A172 (cell line): ENCODE results near the gene RBM19. TPM values are rescaled to one million over a fixed set of nuclear protein-coding genes. Genes with fewer than 3 reads are reported as not detected.
"Not testable (repeated sequence)": the region's sequence is repeated elsewhere in the genome, so short reads cannot be mapped to it uniquely, and the experiment has no call there.

Experiments used
- DNase-seq: peaks from one replicate; pipeline ENCODE4 v3.0.0-alpha.2; 2015; ENCODE audit warnings: low spot score
- total RNA-seq: library from RNA; depleted of rRNA; stranded (reverse); fragments of >200 nt; shearing (Covaris generic); gene quantifications from 2 replicates; pipeline ENCODE4 v1.2.3, GENCODE V29; 2014

The RBM19 gene
- total RNA-seq, 1 experiment from 2014 or later = 15.1 TPM

DNA sequence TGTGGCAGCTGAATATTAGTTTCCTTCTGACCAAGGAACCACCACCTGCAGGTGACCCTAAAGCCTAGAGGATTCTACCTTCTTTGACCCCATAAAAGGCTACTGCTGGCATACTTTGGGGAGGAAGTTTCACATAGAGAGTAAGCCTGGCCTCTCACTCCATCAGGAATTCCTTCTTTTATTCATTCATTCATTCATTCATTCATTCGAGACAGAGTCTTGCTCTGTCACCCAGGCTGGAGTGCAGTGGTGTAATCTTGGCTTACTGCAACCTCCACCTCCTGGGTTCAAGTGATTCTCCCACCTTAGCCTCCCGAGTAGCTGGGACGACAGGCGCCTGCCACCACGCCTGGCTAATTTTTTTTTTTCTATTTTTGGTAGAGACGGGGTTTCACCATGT lies 64.8 kb downstream of the RBM19 start:
- DNase-seq = not testable (repeated sequence)

DNA sequence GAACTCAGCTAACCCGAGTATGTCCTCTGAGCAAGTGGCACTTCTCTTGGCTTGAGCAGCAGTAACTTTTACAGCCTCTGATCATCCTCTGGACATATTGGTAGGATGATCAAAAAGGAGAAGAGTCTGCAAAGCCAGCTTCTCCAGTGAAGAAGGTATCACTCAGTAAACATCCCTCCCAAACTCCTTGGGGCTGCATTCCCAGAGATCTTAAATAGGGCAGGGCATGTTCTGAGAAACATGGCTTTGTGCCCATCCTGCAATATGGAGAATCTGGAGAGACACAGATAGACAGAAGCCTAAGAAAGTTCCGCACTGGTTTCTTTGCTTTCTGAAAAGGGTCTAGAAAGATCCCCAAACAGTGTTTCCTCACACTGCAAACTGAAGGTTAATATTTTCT lies 65.4 kb downstream of the RBM19 start:
- no peak for DNase-seq

DNA sequence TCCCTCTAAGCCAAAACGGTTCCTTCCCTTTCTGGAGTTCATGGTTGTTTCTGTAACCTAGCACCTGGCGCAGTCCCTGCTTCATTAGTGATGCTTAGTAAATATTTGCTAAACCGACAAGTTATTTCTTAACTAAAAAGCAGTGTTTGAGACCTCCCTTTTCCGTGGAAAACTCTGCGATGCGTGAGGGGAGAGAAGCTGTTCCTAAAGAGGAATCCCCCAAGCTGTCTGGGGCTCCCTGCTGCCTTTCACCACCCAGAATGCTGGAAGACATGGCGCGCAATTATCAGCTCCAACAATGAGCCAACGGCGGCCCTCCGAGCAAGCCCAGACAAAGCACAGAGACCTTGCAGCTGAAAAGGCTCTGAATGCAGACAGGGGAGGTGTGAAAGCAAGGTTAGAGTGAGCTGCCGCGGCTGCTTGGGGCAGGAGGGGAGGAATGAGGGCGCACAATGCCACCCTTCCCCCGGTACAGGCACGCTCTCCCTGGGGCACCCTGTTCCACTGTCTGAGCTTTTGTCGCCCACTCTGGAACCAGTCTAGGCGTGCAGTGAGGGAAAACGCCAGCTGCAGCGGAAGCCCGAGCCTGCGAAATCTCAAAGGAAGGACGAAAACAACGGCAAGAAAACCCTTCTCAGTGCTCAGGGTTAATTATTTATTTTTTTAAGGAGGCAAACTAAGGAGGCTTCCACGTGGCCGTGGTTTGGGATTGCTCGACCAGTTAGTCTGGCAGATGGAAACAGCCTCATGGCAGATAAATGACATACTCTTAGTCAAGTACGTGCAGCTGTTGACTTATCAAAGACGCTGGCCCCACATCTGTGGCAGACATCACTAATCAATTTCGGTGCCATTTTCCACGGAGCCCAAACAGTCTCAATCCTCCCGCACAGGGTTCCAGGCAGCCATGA lies 66.3 kb downstream of the RBM19 start:
- DNase-seq = no peak

DNA sequence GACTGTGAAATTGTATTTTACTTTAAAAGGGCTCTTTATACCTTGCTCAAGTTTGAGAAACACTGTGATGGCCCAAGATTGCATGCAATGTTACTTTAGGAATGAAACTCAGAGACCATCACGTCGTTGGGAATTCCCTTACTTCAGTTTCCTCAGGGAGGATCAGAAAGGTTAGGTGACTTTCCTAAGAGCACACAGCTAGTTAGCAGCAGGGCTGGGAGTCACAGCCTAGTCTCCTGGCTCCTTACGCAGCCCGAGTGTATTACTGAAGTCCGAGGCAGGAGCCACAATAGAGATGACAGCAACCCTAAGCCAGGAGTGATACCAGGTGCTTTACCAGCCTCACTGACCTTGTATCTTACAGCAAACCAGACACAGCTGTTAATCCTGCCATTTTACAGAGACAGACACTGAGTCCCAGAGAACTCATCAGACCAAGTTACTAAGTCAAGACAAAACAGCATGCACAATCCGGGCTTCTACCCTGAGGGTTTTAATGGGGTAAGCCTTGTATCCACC lies 67.0 kb downstream of the RBM19 start:
- no peak for DNase-seq

DNA sequence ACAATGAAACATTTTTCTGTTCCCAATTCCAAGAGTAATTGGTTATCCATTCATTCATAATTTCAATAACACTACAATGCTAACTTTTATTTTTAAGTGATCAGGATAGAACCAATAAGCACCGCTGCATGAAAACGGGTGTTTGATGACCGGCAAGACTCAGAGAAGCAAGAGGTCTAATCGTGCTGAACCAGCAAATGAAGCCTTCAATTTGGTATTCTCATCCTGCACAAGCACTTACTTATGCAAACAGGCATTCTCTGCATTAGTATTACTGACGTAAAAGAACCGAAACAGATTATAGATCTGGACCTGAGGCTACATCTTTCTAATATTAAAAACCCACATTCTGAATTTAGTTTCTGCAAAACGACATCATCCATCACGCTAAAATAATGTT lies 67.7 kb downstream of the RBM19 start:
- DNase-seq = no peak

DNA sequence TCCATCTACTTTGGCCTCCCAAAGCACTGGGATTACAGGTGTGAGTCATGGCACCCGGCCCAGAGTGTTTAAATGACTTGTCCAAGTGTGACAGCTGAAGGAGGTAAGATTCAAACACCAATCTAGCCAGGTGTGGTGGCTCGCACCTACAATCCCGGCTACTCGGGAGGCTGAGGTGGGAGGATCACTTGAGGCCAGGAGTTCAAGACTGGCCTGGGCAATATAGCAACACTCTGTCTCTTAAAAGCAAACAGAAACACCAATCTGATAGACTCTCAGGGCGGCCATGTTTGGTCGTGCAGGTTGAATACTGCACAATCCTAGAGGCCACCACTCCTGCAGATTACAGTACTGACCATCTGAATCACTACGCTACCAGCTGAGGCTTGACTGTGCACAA lies 68.7 kb downstream of the RBM19 start:
- DNase-seq = no peak

DNA sequence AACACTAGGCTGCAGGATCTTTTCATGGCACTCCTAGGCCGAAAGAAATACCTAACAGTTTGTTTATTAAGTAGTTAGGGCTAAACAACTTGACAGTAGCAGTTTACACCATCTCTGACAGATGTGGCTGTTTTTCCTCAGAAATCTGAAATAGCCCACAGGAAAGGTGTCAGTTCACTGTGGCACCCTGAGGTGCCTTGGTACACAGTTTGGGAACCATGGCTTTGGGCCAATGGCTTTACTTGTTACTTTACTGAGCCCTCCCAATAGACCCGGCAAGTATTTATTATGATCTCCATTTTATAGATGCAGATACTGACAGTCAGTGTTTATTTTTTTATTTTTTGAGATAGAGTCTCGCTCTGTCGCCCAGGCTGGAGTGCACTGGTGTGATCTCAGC lies 69.3 kb downstream of the RBM19 start:
- no peak for DNase-seq

DNA sequence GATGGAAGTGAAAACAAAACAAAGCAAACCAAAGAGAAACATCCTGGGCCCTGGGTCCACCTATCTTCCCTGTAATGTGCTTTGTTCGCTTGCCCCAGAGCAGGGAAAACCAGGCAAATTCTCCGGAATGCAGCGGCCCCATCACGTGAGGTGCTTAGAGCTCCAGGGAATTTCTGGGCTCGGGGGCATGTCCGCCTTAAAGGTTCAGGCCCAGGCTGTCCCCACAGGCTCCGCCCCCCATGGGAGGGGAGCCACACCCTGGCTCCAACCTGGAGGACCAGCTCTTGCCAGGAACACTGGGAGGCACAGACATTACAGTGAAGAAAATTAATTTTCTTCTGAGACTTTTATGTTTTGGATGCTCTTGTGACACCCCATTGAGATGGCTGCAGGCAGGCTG lies 69.9 kb downstream of the RBM19 start:
- no peak for DNase-seq

DNA sequence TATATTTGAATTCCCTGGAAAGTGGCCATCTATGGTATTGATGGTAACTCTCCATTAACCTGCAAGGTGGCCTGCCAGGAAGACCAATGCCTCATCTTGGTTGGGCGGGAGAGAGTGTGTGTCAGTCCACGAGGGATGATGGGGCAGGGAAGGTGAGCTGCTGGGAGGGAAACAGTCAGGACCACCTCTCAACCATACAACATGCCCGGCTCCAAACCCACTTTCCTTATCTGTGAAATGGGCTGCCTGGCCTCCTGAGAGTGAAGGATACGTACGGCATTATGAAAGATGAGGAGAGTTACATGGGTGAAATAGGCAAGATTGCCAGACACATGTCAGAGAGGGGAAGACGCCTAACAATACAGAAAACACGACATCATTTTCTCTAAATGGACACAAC lies 70.9 kb downstream of the RBM19 start:
- DNase-seq = no peak

DNA sequence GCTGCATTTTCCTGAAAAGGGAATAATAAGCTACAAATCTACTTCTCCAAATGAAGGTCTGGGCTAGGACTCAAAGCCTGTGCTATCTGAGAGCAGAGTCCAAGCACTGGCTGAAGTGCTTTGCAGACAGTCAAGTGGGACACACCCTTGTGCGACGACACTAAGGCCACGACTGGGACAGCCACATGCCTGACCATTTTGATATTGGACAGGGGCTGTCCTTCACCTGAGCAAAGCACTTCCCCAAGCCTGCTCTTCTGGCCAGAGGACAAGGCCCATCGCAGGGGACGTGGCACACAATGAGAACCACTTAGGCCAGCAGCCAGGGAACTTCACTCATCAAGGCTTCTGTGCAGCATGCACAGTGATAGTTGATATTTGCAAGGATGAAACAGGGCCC lies 71.4 kb downstream of the RBM19 start:
- no peak for DNase-seq

DNA sequence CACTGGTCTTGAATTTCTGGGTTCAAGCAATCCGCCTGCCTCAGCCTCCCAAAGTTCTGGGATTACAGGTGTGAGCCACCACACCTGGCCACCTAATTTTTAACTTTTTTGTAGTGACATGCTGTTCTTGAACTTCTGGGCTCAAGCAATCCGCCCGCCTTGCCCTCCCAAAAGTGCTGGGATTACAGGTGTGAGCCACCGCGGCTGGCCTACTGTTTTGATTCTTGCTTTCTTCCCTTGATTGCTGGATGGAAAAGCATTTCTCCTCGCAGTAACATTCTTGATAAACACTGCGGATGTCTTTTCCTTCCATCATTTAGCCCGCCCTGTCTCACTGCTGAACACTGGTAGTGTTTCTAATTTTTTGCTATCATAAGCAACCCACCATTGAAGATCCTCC lies 72.9 kb downstream of the RBM19 start:
- no peak for DNase-seq

DNA sequence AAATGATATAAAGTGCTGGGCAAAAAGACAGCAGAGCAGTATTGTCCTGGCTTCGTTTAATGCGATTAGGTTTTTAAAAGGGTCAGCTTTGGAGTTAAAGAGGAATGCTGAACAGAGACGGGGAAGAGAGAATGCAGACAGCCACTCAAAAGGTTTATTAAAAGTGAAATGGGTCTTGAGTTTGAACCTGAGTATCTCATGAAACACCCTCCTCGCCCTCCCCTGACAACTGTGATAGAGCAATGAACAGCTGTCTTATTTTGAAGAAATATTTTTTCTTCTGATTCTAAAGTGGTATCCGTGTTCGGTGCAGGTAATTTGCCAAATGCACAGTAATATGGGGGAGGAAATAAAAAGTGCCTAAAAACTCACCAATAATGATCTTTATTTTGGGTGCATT lies 73.6 kb downstream of the RBM19 start:
- no peak for DNase-seq

DNA sequence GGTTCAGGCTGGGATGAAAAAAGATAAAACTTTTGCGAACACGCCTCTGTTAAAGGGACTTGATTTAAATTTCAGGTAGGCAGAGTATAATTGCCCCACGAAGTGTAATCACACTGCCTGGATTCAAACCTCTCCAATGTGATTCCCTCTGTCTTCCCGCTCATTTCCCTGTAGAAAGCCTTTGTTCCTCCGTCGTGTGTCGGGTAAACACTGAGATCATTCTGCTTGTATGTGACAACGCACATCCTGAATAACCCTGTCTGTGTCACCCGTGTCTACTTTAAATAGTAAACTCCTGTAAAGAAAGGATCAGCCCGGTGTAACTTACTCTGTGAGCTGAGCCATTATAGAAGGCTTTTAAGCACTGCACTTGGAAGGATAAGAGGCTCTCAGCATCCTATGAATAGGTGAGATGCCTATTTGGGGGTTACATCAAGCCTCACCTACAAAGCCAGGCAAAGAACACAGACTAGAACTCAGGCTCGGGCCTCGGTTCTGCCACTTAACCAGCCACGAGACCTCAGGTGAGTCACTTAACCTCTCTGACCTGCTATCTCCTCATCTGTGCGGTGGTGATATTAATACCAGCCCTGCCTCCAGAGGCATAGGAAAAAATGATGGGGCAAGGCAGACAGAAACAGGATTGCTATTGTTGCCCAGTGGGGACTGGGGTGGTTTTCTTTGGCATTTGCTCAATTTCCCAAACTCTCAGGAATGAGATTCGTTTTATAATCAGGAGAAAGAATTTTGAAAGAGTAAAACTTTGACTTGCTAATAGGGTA lies 74.2 kb downstream of the RBM19 start:
- DNase-seq = peak; percentile 51

DNA sequence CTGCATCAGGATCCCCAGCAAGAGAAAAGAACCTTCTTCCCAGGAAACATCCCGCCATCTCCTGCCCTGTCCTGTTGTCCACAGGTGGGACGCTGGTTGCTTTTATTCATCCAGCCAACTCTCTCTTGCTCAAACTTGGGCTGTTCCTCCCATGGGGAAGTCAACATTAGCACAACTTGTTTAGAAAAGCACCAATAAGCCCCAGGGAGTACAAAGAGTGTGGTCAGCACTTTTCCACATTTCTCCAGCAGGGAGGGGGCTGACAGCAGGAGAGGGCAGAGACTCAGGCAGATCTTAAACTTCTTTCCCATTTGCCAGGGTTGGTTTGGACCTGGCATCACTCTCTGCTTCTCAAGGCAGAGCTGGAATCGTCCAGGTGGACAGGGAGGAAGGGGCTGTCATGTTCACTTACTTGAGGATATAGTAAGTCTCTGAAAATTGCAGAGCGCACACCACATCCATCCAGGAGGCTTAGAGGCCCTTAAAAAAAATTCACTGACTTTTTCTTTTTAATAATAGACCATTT lies 74.9 kb downstream of the RBM19 start:
- DNase-seq = no peak

DNA sequence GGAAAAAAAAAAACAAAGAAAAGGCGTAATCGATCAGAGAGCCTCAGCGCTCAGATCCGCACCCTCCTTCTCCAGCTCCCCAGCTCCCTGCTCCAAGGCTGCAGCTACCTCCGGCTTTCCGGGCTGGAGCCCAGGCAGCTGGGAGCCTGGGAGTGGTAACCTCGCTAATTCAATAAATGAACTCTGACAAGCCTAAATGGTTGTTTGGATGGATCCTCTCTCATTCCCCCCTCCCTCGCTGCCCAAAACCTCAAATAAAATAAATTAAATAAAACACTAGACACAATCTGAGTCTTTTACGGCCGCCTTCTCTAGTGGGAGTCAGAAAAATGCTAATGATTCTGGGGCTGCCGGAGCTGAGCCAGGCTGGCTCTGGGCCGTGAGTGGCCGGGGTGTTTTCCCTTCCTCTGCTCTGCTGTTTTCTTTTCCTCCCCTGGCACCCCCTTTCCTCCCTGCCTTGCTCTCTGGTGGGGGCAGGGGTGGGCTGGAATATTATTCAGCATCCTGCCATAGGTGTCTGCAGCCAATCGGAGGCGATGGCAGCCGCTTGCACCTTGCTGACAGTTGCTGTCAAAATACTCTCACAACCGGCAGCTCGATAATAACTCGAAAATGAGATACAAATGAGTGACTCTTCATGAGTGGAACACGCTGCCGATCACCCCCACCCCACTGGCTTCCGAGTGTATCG lies 76.1 kb downstream of the RBM19 start:
- no peak for DNase-seq

DNA sequence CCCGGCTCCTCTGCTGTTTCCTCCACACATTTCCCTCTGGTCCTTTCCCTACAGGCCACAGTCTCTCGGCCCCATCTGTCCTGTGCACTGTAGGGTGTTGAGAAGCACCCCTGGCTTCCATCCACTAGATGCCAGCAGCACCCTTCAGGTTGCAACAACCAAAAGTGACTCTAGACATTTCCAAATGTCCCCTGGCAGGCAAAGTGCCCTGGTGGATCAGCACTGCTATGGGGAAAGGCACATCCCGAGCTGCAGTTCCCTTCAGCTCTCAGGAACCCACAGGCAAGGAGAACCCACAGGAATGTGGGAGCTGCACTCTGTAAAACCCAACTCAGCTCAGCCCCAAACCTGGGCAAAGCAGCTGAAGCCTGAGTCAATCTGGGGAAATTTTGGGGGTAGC lies 77.0 kb downstream of the RBM19 start:
- peak; percentile 29 for DNase-seq

DNA sequence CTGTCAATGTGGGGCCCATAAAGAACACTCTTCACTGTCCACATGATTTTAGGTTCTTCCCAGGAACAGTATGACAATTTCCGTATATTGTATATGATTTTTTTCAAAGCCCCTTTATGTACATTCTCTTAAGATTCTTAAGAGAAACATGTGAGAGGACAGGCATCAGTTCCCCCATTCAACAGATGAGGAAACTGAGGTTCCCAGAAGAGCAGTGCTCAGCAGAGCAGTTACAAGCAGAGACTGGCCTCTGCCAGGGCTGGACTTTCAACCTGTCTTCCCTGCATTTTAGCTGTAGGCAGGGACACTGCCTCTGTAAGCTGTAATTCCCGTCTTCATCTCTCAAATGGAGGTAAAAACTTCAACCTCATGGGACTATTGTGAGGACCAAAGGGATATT lies 77.7 kb downstream of the RBM19 start:
- DNase-seq = no peak

DNA sequence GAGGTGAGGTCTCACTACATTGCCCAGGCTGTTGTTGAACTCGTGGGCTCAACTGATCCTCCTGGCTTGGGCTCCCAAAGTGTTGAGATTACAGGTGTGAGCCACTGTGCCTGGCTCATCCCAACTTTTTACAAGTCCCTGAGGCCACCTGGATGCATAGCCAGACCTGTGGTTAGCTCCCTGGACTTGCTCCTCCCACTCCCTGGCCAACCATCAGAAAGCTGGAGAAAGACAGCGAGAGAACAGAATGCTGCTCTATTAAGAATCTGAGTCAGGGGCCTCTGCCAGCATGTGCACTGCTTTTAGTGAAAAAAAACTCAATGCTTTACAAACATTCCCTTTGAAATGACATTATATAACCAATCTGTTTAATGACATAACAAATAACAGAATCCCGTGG lies 78.2 kb downstream of the RBM19 start:
- DNase-seq = no peak

DNA sequence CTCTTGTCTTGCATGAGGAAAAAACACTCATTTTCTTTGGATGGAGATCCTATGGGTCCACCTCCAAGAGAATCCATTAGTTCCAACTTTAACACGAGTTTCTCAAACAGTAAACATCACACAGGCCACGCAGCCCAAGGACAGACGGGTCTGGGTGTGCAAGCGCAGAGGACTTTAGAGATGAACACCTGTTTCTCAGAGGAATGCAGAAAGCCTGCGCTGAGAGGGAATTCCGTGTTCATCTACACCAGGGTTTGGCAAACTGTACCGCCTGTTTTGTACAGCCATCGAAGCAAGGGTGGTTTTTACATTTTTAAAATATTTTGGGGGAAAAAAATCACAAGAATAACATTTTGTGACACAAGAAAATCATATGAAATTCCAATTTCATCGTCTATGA lies 79.4 kb downstream of the RBM19 start:
- DNase-seq = no peak

DNA sequence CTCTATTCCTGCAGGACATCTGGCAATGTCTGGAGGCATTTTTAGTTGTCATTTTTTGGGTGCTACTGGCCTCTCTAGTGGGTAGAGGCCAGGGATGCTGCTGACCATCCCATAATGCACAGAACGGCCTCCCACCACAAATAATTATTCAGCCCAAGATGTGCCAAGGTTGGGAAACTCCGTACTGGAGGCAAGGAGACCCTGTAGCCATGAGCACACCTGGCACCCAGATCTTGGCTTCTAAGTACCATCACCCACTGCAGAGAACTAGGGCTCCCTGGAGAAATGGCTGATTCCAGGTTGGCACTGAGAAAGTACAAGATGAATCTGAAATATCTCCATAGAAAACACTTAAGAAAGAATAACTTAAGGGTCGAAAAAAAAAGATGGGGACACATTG lies 81.7 kb downstream of the RBM19 start:
- no peak for DNase-seq

DNA sequence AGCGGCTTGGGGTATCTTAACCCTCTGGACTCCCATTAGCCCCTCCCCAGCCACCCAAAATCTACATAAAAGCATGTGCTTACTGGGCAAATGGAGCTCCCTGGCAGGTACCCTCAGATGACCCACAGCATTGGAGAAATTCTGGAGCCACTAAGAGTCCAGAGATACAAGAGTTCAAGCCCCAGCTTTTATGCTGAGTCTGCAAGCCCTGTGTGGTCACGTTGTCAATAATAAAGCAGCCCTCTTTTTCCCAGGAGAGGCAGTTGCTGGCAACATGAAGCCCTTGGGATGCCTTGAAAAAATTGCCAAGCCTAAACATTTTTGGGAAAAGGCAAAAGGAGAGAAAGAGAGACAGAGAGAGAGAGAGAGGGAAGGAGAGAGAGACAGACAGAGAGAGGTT lies 83.4 kb downstream of the RBM19 start:
- DNase-seq = no peak
